DND-41 (cell line): ENCODE data around the gene NR6A1.

Experiments used
- ATAC-seq: fragments of 200-7000 bp; cut with Tn5 transposase; 3 replicates; pipeline ENCODE4 v1.9.1; 2021; ENCODE audit warnings: low read depth; ENCODE audit not compliant: insufficient read depth
- DNase-seq: peaks from one replicate; pipeline ENCODE4 v3.0.0-alpha.2; 2020
- H2AFZ ChIP-seq: 2 replicates; pipeline ENCODE4 v1.6.0; 2012; ENCODE audit warnings: low read depth, low read length
- H3K27ac ChIP-seq: 2 replicates; pipeline ENCODE4 v1.5.1; 2012; ENCODE audit warnings: low read length, inconsistent platforms
- H3K27me3 ChIP-seq: fragments of 200-600 bp; sonication (generic); 2 replicates; pipeline ENCODE4 v1.6.0; 2012; ENCODE audit warnings: low read length, mild to moderate bottlenecking, inconsistent platforms; ENCODE audit not compliant: insufficient read depth, poor library complexity
- H3K36me3 ChIP-seq: 2 replicates; pipeline ENCODE4 v1.5.1; 2012; ENCODE audit warnings: low read length, inconsistent platforms; ENCODE audit not compliant: insufficient read depth
- H3K4me1 ChIP-seq: 2 replicates; pipeline ENCODE4 v1.5.1; 2012; ENCODE audit warnings: mild to moderate bottlenecking, low read length; ENCODE audit not compliant: insufficient read depth
- H3K4me2 ChIP-seq: 2 replicates; pipeline ENCODE4 v1.6.0; 2012; ENCODE audit warnings: mild to moderate bottlenecking, moderate library complexity, low read length, inconsistent platforms; ENCODE audit not compliant: insufficient read depth
- H3K4me3 ChIP-seq, 2 experiments: fragments of 200-600 bp in 1 of 2; shearing (Covaris generic) in 1 of 2; 2 replicates each; pipeline ENCODE4 v1.5.1; 2012 to 2016; ENCODE audit warnings: inconsistent platforms in 2 of 2, low read length in 2 of 2, mild to moderate bottlenecking in 2 of 2, low read depth in 1 of 2, moderate library complexity in 1 of 2
- H3K79me2 ChIP-seq: 2 replicates; pipeline ENCODE4 v1.6.0; 2012; ENCODE audit warnings: low read length, inconsistent platforms; ENCODE audit not compliant: insufficient read depth
- H3K9ac ChIP-seq: 2 replicates; pipeline ENCODE4 v1.6.0; 2012; ENCODE audit warnings: low read depth, mild to moderate bottlenecking, inconsistent platforms, low read length, moderate library complexity
- H3K9me3 ChIP-seq: 2 replicates; pipeline ENCODE4 v1.5.1; 2012; ENCODE audit warnings: low read length, moderate library complexity, mild to moderate bottlenecking, inconsistent platforms; ENCODE audit not compliant: insufficient read depth, severe bottlenecking
- H4K20me1 ChIP-seq: 2 replicates; pipeline ENCODE4 v1.6.0; 2012; ENCODE audit warnings: low read length; ENCODE audit not compliant: insufficient read depth
- CTCF ChIP-seq: IDR thresholded peaks from 2 replicates; pipeline ENCODE4 v1.5.1; 2012; ENCODE audit warnings: borderline replicate concordance, low read length, moderate library complexity, mild to moderate bottlenecking; ENCODE audit not compliant: poor library complexity, severe bottlenecking; ENCODE audit errors: extremely low read depth
- EZH2 ChIP-seq: IDR thresholded peaks from 3 replicates; pipeline ENCODE4 v1.6.1; 2012; ENCODE audit warnings: borderline replicate concordance, low read depth, mild to moderate bottlenecking, moderate library complexity, low read length, inconsistent platforms; ENCODE audit not compliant: severe bottlenecking

Gene NR6A1

GRCh38 chr9:124473310-124473709, 297.8 kb downstream of the NR6A1 start:
- no peak for TF ChIP-seq CTCF
- no peak for TF ChIP-seq EZH2
- H3K27ac ChIP-seq = no peak overlapping the region
- H3K4me1 ChIP-seq = no peaks in the 10 kb centered on the region

GRCh38 chr9:124472770-124473169, 298.3 kb downstream of the NR6A1 start:
- H3K4me2 ChIP-seq = no peak overlapping the region
- no peaks in the 10 kb centered on the region for H3K9me3 ChIP-seq
- no peaks in the 10 kb centered on the region for H3K79me2 ChIP-seq
- ATAC-seq (no peak), DNase-seq (no peak)
- no peak overlapping the region for H2AFZ ChIP-seq
- H4K20me1 ChIP-seq = no peaks in the 10 kb centered on the region
- H3K4me1 ChIP-seq = no peaks in the 10 kb centered on the region
- no peak overlapping the region for H3K4me3 ChIP-seq
- H3K9ac ChIP-seq = no peak overlapping the region
- no peaks in the 10 kb centered on the region for H3K27me3 ChIP-seq
- no peak overlapping the region for H3K27ac ChIP-seq
- TF ChIP-seq CTCF (no peak), EZH2 (no peak)
- H3K36me3 ChIP-seq = no peaks in the 10 kb centered on the region

More at GRCh38 chr9:124473310-124473709, 297.8 kb downstream of the NR6A1 start:
- no peaks in the 10 kb centered on the region for H3K27me3 ChIP-seq
- no peak for DNase-seq
- no peak overlapping the region for H3K4me3 ChIP-seq
- ATAC-seq = no peak
- no peaks in the 10 kb centered on the region for H3K79me2 ChIP-seq
- H3K9me3 ChIP-seq = no peaks in the 10 kb centered on the region
- no peaks in the 10 kb centered on the region for H3K36me3 ChIP-seq
- H4K20me1 ChIP-seq = no peaks in the 10 kb centered on the region; the same call in 1 of the 2 replicates
- H3K4me2 ChIP-seq = no peak overlapping the region
- no peak overlapping the region for H2AFZ ChIP-seq
- no peak overlapping the region for H3K9ac ChIP-seq

GRCh38 chr9:124471761-124472160, 299.4 kb downstream of the NR6A1 start:
- Histone ChIP-seq H3K9ac (no peak overlapping the region), H2AFZ (no peak overlapping the region), H3K9me3 (no peaks in the 10 kb centered on the region), H3K27me3 (no peaks in the 10 kb centered on the region), H3K4me1 (no peaks in the 10 kb centered on the region), H4K20me1 (no peaks in the 10 kb centered on the region), H3K79me2 (no peaks in the 10 kb centered on the region), H3K4me3 (no peak overlapping the region), H3K27ac (no peak overlapping the region), H3K4me2 (no peak overlapping the region), H3K36me3 (no peaks in the 10 kb centered on the region)
- DNase-seq (no peak), ATAC-seq (no peak)
- TF ChIP-seq CTCF = no peak
- TF ChIP-seq EZH2 = no peak

GRCh38 chr9:124470726-124471125, 300.4 kb downstream of the NR6A1 start:
- H3K4me2 ChIP-seq = no peak overlapping the region
- H2AFZ ChIP-seq = no peak overlapping the region
- no peak overlapping the region for H3K27ac ChIP-seq
- TF ChIP-seq EZH2 (no peak), CTCF (no peak)
- no peaks in the 10 kb centered on the region for H3K79me2 ChIP-seq
- H3K9ac ChIP-seq = no peak overlapping the region
- no peak for ATAC-seq
- no peaks in the 10 kb centered on the region for H3K27me3 ChIP-seq
- H3K36me3 ChIP-seq = no peaks in the 10 kb centered on the region
- H3K4me1 ChIP-seq = no peaks in the 10 kb centered on the region
- H4K20me1 ChIP-seq = no peaks in the 10 kb centered on the region
- H3K4me3 ChIP-seq = no peak overlapping the region
- no peaks in the 10 kb centered on the region for H3K9me3 ChIP-seq
- no peak for DNase-seq
